K562 (cell line): ENCODE measurements around the gene PPP1R14B.

ENCODE experiments used
- ATF4 ChIP-seq: fragments of 450-650 bp; formaldehyde crosslinking; IDR thresholded peaks from 2 replicates; pipeline ENCODE4 v1.4.0; 2022; ENCODE audit warnings: mild to moderate bottlenecking, moderate library complexity
- IRF2 ChIP-seq: sonication (generic); formaldehyde crosslinking; IDR thresholded peaks from 2 replicates; pipeline ENCODE4 v1.8.1; 2022; ENCODE audit warnings: mild to moderate bottlenecking, missing genetic modification reagents
- SNRNP70 ChIP-seq: fragments of 200-400 bp; formaldehyde crosslinking; optimal IDR thresholded peaks from 2 replicates; pipeline ENCODE3; 2017; ENCODE audit warnings: low read depth, low read length
- SP1 ChIP-seq: sonication (generic); formaldehyde crosslinking; IDR thresholded peaks from 2 replicates; pipeline ENCODE4 v1.8.1; 2022; ENCODE audit warnings: mild to moderate bottlenecking, missing genetic modification reagents
- ZNF274 ChIP-seq: IDR thresholded peaks from 2 replicates; pipeline ENCODE4 v1.6.1; 2011; ENCODE audit warnings: low read depth, mild to moderate bottlenecking, low read length, moderate library complexity, borderline replicate concordance

GRCh38 chr11:64247729-64248531 is 1.2 kb upstream of the PPP1R14B start:
- no peak for TF ChIP-seq IRF2 (CRISPR knock-in tag)
- TF ChIP-seq SNRNP70 = no peak
- no peak for TF ChIP-seq SP1
- TF ChIP-seq ZNF274 = no peak
- no peak for TF ChIP-seq ATF4 (CRISPR knock-in tag)
